Chondrocyte (in vitro differentiated cells): Measurements from ENCODE around the gene GNAQ. TPM values are rescaled to one million over a fixed set of nuclear protein-coding genes. Genes with fewer than 3 reads are reported as not detected.

Experiments used
- DNase-seq: peaks from one replicate; pipeline ENCODE4 v3.0.0; 2021; ENCODE audit warnings: mixed read lengths, low spot score
- H3K27ac Mint-ChIP-seq: one replicate; pipeline ENCODE4 v1.8.0; 2021; ENCODE audit warnings: mild to moderate bottlenecking, moderate library complexity, mixed read lengths; ENCODE audit not compliant: unreplicated experiment
- H3K27me3 Mint-ChIP-seq: 2 replicates; pipeline ENCODE4 v1.8.0; 2021; ENCODE audit warnings: low read depth, mixed read lengths
- H3K36me3 Mint-ChIP-seq: 2 replicates; pipeline ENCODE4 v1.8.0; 2021; ENCODE audit warnings: low read depth, mixed read lengths
- H3K4me1 Mint-ChIP-seq: 2 replicates; pipeline ENCODE4 v1.8.0; 2021; ENCODE audit warnings: low read depth, mild to moderate bottlenecking, mixed read lengths
- H3K4me3 Mint-ChIP-seq: one replicate; pipeline ENCODE4 v1.8.0; 2021; ENCODE audit warnings: mild to moderate bottlenecking, moderate library complexity, mixed read lengths; ENCODE audit not compliant: unreplicated experiment
- H3K9me3 Mint-ChIP-seq: 2 replicates; pipeline ENCODE4 v1.8.0; 2021; ENCODE audit warnings: low read depth, mixed read lengths
- CTCF ChIP-seq: fragments of 200-600 bp; sonication (generic); IDR thresholded peaks from 2 replicates; pipeline ENCODE4 v1.5.0; 2021; ENCODE audit warnings: antibody characterized with exemption, mild to moderate bottlenecking, moderate library complexity
- total RNA-seq: library from RNA; stranded (reverse); gene quantifications from 3 replicates; pipeline ENCODE4 v1.2.1, GENCODE V29; 2021

The GNAQ gene
- total RNA-seq, 1 donor from 2014 or later = 87.0 TPM

GRCh38 chr9:77908293-77908692, 123.3 kb downstream of the GNAQ start:
- no peak for DNase-seq
- Mint-ChIP-seq H3K9me3 (peaks cover 3% of the 10 kb centered on the region), H3K4me1 (peaks cover 41% of the 10 kb centered on the region), H3K27me3 (no peaks in the 10 kb centered on the region), H3K4me3 (no peak overlapping the region), H3K36me3 (peaks cover 1% of the 10 kb centered on the region), H3K27ac (no peak overlapping the region)
- no peak for TF ChIP-seq CTCF

GRCh38 chr9:77907585-77907984, 124.0 kb downstream of the GNAQ start:
- no peak for DNase-seq
- H3K36me3 Mint-ChIP-seq = peaks cover 1% of the 10 kb centered on the region
- peaks cover 3% of the 10 kb centered on the region for H3K9me3 Mint-ChIP-seq
- no peak overlapping the region for H3K27ac Mint-ChIP-seq
- H3K4me3 Mint-ChIP-seq = no peak overlapping the region
- TF ChIP-seq CTCF = no peak
- no peaks in the 10 kb centered on the region for H3K27me3 Mint-ChIP-seq
- H3K4me1 Mint-ChIP-seq = peaks cover 41% of the 10 kb centered on the region

GRCh38 chr9:77906991-77907390, 124.6 kb downstream of the GNAQ start:
- DNase-seq = no peak
- no peaks in the 10 kb centered on the region for H3K27me3 Mint-ChIP-seq
- H3K9me3 Mint-ChIP-seq = no peaks in the 10 kb centered on the region
- H3K36me3 Mint-ChIP-seq = peaks cover 1% of the 10 kb centered on the region
- H3K27ac Mint-ChIP-seq = no peak overlapping the region
- H3K4me3 Mint-ChIP-seq = no peak overlapping the region
- no peak for TF ChIP-seq CTCF
- H3K4me1 Mint-ChIP-seq = peaks cover 35% of the 10 kb centered on the region

- TF ChIP-seq CTCF = no peak
- no peaks in the 10 kb centered on the region for H3K9me3 Mint-ChIP-seq
These were observed 127.8 kb downstream of the GNAQ start for GRCh38 chr9:77903666-77904285.

GRCh38 chr9:77901771-77902170, 129.8 kb downstream of the GNAQ start:
- Mint-ChIP-seq H3K27me3 (no peaks in the 10 kb centered on the region), H3K9me3 (no peaks in the 10 kb centered on the region), H3K27ac (no peak overlapping the region), H3K4me3 (no peak overlapping the region), H3K4me1 (peaks cover 48% of the 10 kb centered on the region), H3K36me3 (no peaks in the 10 kb centered on the region)
- DNase-seq = no peak
- TF ChIP-seq CTCF = no peak

More at GRCh38 chr9:77903666-77904285, 127.8 kb downstream of the GNAQ start:
- DNase-seq = no peak
- H3K4me1 Mint-ChIP-seq = peaks cover 53% of the 10 kb centered on the region
- H3K4me3 Mint-ChIP-seq = no peak overlapping the region
- H3K36me3 Mint-ChIP-seq = peaks cover 1% of the 10 kb centered on the region
- no peak overlapping the region for H3K27ac Mint-ChIP-seq
- no peaks in the 10 kb centered on the region for H3K27me3 Mint-ChIP-seq
